NCI-H128 (cell line): ENCODE measurements around the gene C3orf22.
"Not testable (repeated sequence)": the region's sequence is repeated elsewhere in the genome, so short reads cannot be mapped to it uniquely, and the experiment has no call there.

Experiments
- DNase-seq: peaks from one replicate; lab custom pipeline; 2025; ENCODE audit not compliant: unreplicated experiment; lab: John Stamatoyannopoulos, UW

Gene C3orf22, protein sequence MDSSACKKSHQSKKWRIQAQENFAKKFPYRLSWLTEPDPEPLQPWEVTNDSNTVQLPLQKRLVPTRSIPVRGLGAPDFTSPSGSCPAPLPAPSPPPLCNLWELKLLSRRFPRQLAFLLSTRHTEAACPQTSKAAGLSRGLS

DNA sequence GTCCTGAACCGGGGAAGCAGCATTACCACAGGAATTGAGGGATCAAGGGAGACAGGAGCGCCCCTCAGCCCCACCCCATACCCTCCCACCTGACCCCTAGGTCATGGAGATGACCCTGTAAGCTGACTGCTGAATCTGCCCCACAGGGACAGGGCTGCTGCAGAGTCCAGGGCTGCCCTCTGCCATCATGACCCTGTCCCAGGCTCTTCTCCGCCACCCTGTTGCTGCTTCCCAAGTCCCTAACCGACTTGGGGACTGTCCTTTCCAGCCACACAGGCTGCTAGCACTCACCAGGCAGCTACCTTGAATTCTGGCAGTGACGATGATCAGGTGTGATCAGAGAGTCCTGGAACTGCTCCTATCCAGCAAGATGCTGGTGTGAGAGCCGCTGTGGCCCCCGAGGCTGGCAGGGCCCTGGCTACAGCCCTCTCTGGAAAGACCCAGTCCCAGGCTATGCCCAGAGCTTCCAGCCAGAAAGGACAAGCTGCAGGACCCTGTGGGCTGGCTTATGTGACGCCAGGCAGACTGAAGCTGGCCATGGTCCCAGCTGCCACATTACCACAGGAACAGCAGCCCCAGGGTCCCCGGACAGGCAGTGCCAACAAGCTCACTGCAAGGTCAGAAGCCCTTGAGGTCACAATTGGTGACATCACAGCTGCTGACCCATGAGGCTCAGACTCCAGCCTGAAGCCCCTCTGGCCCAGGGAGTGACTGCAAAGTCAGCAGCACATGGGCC is at the start of gene C3orf22:
Gene C3orf22 (minus strand): TSS at position 597 of the 736 bp plus-strand sequence. CDS start 5,542 bp downstream, outside the sequence.
- no peak for DNase-seq

DNA sequence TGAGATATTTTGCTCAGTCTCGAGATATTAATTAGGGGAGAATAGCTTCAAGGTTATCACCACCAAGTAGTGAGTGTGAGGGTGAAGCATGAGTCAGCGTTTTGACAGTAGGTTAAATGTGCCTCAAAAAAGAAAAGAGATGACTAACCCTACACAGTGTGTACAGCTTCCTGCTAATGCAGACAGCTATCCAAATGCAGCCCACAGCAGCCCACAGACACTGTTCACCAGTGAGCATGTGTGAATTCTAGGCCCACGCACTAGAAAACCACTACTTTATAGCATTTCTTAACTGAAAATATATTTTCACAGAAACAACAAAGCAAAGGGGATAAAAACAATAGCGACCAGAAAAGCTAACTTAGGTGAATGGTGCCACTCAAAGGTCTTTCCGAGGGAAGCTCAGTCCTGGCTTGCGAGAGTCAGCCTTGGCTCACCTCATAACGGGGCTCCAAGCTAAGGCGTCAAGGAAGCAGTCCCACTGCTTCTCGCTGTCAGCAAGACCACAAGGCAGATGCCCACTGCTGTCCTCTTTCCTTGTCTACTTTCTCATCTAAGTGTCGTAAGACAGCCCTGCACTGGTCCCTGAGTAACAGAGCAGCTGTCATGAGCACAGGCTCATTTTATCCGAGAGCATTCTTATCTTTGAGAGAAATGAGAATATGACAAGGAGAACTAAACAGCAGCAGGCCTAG is 48.6 kb upstream of the C3orf22 start:
- DNase-seq: no peak

DNA sequence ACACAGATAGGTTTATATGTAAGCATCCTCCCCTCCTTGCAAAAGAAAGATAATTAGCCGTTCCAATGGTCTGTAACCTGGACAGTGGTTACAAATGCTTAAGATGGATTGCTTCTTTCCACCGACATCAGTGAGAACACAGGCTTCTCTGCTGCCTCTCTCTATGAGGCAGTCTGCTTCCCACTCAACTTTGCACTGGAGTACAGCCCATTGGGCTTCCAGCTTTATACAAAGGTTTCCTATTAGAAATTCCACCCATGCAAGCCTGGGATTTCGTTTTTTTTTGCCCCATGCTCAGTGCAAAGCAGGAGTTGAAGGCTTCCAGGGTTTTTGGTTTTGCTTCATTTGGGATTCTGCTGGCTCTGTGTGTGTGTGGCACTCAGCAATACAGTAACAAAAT is 47.3 kb upstream of the C3orf22 start:
- DNase-seq: no peak

DNA sequence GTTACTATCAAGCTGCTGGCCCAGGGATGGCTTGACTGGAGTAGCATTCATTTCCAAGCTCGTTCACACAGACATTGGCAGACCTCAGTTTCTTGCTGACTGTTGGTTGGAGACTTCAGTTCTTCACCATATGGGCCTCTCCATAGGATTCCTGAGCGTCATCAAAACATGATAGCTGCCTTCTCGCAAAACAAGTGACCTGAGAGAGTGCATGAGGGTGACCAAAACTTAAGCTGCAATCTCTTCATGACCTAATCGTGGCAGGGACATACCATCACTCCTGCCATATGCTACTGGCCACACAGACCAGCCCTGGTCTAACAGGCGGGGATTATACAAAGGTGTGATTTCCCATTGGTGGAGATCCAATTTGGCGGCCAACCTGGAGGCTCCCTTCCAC is 46.0 kb upstream of the C3orf22 start:
- DNase-seq: no peak

DNA sequence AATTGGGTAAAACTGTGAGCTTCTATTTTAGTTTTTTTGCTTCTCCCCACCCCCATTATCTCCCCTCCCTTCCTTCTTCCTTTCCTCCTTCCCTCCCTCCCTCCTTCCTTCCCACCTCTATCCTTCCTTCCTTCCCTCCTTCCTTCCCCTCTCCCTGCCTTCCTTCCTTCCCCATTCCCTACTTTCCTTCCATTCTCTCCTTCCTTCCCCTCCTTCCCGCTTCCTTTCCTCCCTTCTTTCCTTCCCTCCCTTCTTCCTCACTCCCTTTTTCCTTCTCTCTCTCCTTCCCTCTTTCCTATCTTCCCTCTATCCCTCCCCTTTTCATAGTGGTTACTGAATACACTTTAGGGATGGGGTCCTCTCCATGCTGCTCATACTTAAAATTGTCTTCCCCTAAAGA is 40.4 kb upstream of the C3orf22 start:
- no peak for DNase-seq

DNA sequence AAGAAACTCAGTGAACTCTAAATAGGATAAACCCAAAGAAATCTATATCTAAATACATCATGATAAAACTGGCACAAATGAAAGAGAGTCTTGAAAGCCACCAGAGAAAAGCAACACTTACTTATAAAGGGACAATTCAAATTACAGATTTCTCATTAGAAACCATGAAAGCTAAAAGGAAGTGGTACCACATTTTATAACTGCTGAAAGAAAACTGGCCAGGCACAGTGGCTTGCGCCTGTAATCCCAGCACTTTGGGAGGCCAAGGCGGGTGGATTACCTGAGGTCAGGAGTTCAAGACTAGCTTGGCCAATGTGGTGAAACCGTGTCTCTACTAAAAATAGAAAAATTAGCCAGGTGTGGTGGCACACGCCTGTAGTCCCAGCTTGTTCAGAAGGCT is 36.7 kb upstream of the C3orf22 start:
- DNase-seq: not testable (repeated sequence)

DNA sequence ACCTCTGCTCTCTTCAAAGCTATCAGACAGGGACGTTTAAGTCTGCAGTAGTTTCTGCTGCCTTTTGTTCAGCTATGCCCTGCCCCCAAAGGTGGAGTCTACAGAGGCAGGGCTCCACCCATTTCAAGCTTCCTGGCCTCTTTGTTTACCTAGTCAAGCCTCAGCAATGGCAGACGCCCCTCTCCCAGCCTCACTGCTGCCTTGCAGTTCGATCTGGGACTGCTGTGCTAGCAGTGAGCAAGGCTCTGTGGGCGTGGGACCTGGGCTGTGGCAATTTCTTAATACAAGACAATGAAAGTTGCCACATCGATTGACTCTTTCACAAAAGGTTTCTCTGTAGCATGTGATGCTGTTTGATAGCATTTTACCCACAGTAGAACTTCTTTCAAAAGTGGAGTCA is 32.8 kb upstream of the C3orf22 start:
- not testable (repeated sequence) for DNase-seq

DNA sequence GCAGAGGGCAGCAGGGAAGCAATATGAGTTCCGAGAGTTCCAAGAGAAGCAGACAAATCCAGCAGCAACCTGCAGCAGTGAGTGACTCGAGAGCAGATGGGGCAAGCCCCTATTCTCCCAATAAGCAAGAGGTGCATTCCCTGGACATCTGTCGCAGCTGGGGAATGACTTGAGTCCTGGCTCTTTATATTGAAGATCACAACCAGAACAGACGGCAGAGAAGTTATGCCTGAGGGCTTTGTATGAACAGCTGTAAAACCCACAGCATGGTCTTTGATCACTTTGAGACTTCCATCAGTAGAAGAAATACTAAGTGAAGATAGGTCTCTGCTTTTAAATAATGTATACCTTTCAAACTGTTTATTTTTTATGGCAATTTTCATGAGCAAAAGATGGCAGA is 23.6 kb upstream of the C3orf22 start:
- no peak for DNase-seq

DNA sequence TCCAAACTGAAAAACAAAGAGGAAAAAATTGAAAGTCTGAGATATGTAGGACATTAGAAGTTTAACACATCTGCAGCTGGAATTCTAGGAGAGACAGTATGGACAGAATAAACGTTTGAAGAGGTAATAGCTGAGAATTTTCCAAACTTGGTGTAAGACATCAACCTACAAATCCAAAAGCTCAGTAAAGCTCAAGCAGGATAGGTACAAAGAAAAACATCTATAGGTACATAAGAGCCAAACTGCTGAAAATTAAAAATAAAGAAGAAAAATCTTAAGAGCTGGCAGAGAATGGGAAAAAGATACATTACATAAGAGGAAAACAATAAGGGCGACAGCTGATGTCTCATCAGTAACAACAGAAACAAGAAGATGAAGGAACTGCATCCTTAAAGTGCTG is 22.8 kb upstream of the C3orf22 start:
- no peak for DNase-seq

DNA sequence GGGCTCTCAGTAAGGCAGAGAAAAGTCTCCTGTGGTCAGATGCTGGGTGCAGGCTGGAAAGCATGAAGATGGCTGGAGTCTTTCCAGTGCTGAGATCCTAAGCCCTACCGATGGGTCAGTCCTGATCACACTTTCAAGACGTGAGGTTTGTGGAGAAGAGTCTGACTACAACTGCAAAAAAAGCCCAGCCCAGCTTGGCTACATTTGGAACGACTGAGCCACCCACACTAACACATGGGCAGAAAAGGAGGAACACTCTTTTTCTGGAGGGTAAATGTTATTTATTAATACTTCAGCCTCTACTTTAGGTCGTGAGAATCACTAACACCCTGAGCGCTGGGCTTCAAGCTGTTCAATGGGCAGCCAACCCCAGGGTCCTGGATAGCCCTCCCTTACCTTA is 22.0 kb upstream of the C3orf22 start:
- DNase-seq: no peak

DNA sequence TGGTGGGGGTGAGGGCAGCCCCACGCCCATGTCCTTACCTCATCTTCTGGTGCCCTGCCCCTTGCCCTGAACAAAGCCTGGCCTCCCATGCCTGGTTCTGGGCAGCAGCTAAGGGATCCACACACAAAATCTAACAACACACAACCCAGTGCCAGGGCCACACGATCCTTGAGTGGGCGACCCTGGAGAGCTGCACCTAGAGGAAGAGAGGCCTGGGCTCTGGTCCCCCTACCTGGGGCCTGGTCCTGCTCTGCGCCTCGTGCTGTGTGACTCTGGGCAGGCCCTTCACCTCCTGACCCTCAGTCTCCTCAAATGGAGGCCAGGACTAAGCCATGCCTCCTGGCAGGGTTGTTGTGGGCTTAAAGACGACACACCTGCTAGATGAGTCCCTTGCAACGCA is 20.0 kb upstream of the C3orf22 start:
- no peak for DNase-seq

DNA sequence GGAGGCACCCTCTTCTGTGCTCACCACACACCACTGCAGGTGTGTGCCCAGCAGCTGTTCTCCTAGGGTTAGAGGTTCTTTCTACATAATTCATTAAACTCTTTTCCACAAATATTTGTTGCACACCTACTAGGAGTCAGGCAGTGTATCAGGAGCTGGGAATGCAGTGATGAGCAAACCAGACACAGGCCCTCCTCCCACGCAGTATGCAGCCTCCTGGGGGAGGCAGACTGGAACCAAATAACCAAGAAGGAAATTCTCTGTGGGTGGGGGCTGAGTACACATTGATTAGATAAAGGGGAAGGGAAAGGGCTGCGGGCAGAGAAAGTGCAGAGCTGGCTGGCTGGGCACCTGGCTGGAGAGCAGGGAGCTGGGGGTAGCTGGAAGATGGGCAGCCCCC is 18.5 kb upstream of the C3orf22 start:
- DNase-seq: no peak

DNA sequence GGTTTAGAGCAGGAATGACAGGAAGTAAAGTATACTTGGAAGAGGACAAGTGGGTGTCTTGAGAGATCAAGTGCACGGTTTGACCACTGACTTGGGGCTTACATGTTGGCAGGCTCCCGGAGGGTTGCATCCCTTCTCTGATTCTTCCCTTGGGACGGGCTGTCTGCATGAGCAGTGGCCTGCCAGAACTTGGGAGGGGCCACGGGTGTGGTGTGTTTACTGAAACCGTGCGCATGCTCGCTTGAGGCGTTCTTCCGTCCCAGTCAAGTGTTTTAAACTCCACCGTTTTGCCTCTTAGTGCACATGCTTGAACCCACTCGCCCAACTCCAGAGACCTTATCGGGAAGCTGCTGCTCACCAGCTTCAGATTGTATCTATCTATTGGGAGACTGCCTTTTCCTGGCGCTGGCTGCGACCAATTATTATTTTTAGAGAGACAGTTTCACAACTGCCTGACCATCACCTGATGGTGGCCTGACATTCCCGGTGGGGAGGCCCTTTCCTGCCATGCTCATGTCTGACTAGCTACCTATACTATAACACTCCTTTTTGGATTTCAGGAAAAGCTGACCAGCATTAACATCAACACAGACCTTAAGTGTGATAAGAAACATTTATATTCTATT is 14.9 kb upstream of the C3orf22 start:
- no peak for DNase-seq

DNA sequence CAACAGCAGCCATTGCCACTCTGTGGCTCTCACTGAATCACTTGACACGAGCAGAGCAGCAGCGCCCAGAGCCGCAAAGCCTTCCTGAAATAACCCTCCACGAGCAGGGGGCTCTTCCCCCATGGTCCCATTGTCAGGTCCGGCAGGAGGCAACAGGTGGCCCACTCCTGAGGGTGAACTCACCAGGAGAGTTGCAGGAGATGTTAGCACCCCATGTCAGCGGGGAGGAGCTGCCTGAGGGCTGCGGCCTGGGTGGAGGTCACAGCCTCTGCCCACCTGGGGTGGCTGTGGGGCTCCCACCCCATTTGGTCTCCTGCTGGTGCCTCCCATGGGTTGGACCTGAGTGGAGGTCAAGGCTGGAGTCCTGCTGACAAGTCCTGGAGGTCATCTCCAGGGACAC is 12.3 kb upstream of the C3orf22 start:
- DNase-seq: no peak

DNA sequence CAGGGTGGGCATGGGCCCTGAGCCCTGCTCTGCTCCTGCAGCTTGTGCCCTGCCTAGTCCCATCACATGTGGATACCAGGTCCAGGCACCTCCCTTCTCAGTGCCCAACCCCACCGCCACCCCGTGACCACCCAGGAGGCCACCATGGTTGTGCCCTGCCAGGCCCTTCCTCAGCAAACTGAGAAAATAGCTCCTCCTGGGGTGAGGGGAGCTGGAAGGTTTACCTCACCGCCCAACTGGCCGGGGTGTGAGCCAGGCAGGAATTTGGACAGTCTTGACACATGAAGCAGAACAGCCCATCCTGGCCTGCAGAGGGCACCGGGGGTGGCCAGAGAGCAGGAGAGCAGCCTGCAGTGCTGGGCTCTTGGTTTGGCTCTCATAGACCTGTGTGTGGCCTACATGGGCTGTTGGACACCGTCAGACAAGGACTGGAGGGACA is 11.4 kb upstream of the C3orf22 start:
- DNase-seq: no peak

DNA sequence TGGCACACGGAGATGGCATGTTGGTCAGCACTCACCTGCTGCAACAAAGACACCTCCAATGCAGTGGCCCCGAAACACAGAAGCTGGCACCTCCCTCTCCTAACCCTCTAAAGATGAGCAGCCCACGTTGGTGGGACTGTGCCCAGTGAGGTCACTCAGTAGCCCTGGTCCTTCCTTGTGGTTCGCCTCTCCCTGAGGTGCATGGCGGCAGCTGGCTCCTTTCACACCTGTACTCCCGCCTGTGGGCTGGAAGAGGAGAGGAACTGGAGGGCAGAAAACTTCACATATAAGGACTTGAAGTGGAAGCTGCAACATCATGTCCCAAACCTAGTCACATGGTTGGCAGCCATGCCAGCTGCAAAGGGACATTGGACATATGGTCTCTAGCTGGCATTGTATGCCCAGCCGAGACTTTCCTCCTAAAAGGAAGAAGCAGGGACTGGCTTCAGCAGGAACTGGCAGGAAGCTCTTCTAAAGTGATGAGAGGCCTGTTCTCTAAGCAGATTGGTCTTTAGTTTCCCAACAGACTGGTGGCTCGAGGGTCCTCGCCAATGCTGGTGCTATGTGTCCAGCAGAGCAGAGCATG is 10.8 kb upstream of the C3orf22 start:
- DNase-seq: no peak

DNA sequence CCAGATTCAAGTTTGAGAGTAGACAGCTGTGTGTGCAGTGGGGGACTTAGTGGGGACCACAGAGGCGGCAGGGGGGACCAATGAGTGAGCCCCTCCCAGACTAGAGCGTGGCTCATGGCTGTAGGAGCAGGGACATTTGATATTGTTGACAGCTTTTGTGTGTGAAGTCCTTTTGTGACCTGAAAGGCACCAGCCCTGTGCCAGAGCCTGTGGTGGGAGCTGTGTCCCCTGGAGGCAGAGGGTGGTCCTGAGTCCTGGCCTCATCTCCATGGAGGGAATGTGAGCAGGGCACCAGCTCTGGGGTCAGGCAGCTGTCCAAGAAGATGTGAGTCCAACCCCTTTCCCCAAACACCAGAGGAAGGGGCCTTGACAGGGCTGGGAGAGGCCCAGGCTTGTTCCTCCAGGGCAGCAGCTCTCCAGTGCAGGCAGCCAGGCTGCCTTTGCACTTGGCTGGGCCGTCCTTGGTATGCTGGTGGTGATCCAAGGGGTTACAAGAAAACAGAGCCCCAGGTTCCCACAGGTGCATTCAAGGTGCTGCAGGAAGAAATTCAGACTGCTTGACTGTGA is 10.1 kb upstream of the C3orf22 start:
- no peak for DNase-seq

DNA sequence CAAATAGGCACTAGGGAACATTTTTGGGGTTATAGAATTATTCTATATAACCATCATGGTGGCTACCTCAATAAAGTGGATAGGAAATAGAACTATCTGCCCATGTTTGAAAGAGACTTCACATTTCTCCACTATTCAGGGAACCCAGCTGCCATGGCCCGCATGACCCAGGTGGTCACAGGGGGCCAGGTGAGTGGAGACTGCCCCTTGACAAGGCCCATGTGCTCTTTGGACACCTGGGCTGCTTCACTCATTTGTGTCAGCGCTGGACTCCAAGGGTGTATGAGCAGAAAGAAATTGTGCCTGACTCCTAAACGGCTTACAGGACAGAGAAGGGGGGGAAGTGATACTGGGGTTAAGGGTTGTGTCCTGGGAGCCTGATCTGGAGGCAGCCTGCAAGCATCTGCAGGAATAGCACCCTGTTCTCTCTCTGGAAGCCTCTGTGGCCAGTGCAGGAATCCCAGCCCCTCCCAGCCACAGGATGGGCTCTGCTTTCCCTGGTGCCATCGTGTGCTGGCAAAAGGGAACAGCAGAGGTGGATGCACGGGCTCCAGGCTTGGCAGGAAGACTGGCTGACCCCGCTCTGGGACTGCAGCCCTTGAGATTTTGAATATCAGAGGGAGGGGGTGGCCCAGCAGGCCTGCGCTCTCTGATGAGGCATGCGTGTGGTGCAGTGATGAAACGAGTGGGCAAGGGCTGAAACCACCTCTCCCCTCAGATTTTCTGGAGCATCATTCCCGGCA is 9.1 kb upstream of the C3orf22 start:
- no peak for DNase-seq

DNA sequence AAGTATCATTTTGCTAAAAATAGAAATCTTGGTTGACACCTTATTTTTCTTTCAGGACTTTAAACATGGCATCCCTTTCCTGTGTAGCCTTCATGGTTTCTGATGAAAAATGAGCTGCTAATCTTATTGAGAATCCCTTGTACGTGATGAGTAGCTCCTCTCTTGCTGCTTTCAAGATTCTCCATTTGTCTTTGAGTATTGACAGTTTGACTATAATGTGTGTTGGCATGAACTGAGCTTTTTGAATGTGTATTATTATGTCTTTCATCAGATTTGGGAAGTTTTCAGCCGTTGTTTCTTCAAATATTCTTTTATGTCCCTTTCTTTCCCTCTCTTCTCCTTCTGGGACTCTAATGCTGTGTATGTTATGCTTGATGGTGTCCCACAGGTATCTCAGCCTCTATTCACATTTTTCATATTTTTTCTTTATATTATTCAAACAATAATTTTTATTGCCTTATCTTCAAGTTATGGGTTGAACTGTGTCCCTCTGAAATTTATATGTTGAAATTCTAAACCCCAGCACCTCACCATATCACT is 4.1 kb upstream of the C3orf22 start:
- DNase-seq: no peak

DNA sequence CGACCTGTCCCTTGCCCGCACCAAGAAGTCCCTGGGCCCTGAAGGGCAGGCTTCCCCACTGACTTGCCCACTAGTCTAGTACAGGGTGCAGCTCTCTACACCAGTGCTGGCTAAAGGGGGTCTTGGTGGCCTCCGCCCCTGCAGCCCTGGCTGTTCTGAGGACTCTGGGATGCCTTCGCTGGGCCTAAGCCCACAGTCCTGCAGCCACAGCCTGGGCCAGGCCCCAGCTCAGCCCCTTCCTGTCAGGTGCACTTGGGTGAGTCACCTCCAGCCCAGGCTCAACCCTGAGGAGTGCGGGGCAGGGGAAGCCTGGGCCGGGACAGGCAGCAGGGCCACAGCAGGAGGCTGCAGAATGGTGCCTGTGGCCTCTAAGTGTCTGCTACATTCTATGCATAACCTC is 971 bp downstream of the C3orf22 start:
- no peak for DNase-seq
